Activated T-helper 2 cell treated with anti-CD3 and anti-CD28 coated beads, Interferon-gamma antibody, Interleukin-2, Interleukin-4, amounts not matched to agents 10 μg/mL and 5 μg/mL and 100 μg/mL, durations not matched to agents 14 hours and 24 hours and 36 hours (primary cell): ENCODE measurements around the gene YIPF1. TPM values are rescaled to one million over a fixed set of nuclear protein-coding genes. Genes with fewer than 3 reads are reported as not detected.
"Not testable (repeated sequence)": the region's sequence is repeated elsewhere in the genome, so short reads cannot be mapped to it uniquely, and the experiment has no call there.

Experiments
- DNase-seq: peaks from one replicate; pipeline ENCODE4 v3.0.0; 2021; ENCODE audit warnings: low spot score
- H3K27ac Mint-ChIP-seq: one replicate; pipeline ENCODE4 v1.8.0; 2021; ENCODE audit warnings: mixed read lengths
- H3K27me3 Mint-ChIP-seq: one replicate; pipeline ENCODE4 v1.8.0; 2021; ENCODE audit warnings: low read depth, mixed read lengths
- H3K36me3 Mint-ChIP-seq: one replicate; pipeline ENCODE4 v1.8.0; 2021; ENCODE audit warnings: low read depth, mixed read lengths
- H3K4me1 Mint-ChIP-seq: one replicate; pipeline ENCODE4 v1.8.0; 2021; ENCODE audit warnings: low read depth, mixed read lengths
- H3K4me3 Mint-ChIP-seq: one replicate; pipeline ENCODE4 v1.8.0; 2021; ENCODE audit warnings: low read depth, mild to moderate bottlenecking, moderate library complexity, mixed read lengths
- H3K9me3 Mint-ChIP-seq: one replicate; pipeline ENCODE4 v1.8.0; 2021; ENCODE audit warnings: mixed read lengths
- intact Hi-C: fragments of 100-400 bp; cut with micrococcal nuclease; formaldehyde crosslinking; loops from one replicate; pipeline ENCODE4 v1.15.1; 2023
- total RNA-seq: library from RNA; stranded (reverse); gene quantifications from 2 replicates; pipeline ENCODE4 v1.2.3, GENCODE V29; 2022

The YIPF1 gene
- total RNA-seq, 1 donor from 2014 or later: 14.8 TPM

DNA sequence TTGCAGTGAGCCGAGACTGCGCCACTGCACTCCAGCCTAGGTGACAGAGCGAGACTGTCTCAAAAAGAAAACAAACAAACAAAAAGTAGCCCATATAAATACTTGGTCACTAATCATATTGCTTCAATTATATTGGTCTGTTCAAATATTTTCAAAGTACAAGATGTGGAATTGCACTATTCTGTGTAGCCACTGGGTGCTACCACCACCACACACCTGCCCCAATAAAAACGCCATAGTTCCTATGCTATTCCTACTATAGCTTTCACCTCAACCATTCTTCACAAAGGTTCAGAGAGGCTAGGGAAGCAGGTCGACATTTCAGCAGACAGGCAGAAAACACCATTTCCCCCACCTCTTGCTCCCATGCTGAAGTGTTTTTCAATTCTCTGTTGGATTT, 68.2 kb downstream of the YIPF1 start:
- no peak overlapping the region for H3K27ac Mint-ChIP-seq
- no peak overlapping the region for H3K4me3 Mint-ChIP-seq
- H3K9me3 Mint-ChIP-seq: no peaks in the 10 kb centered on the region
- H3K36me3 Mint-ChIP-seq: peaks cover 75% of the 10 kb centered on the region
- no peak for DNase-seq
- intact Hi-C loops: no loop called here
- no peaks in the 10 kb centered on the region for H3K27me3 Mint-ChIP-seq
- peaks cover 5% of the 10 kb centered on the region for H3K4me1 Mint-ChIP-seq

GRCh38 chr1:53819387-53819786, 70.2 kb downstream of the YIPF1 start:
- H3K4me1 Mint-ChIP-seq: peaks cover 15% of the 10 kb centered on the region
- no peak for DNase-seq
- H3K27me3 Mint-ChIP-seq: no peaks in the 10 kb centered on the region
- no peaks in the 10 kb centered on the region for H3K9me3 Mint-ChIP-seq
- peaks cover 80% of the 10 kb centered on the region for H3K36me3 Mint-ChIP-seq
- intact Hi-C loops: no loop called here
- no peak overlapping the region for H3K27ac Mint-ChIP-seq
- H3K4me3 Mint-ChIP-seq: no peak overlapping the region

- intact Hi-C loops, DNase-seq, H3K9me3 Mint-ChIP-seq, H3K27me3 Mint-ChIP-seq, H3K4me3 Mint-ChIP-seq, H3K27ac Mint-ChIP-seq: not testable (repeated sequence)
- H3K4me1 Mint-ChIP-seq: peaks cover 23% of the 10 kb centered on the region
- peaks cover 89% of the 10 kb centered on the region for H3K36me3 Mint-ChIP-seq
Measured at GRCh38 chr1:53816584-53816983, 73.0 kb downstream of the YIPF1 start.

DNA sequence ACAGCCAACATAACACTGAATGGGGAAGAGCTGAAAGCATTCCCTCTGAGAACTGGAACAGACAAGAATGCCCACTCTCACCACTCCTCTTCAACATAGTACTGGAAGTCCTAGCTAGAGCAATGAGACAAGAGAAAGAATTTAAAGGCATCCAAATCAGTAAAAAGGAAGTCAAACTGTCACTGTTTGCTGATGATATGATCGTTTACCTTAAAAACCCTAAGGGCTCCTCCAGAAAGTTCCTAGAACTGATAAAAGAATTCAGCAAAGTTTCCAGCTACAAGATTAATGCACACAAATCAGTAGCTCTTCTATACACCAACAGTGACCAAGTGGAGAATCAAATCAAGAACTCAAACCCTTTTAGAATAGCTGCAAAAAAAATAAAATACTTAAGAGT, 74.1 kb downstream of the YIPF1 start:
- H3K27ac Mint-ChIP-seq, DNase-seq, H3K4me3 Mint-ChIP-seq, H3K27me3 Mint-ChIP-seq, intact Hi-C loops, H3K9me3 Mint-ChIP-seq: not testable (repeated sequence)
- Mint-ChIP-seq H3K4me1 (peaks cover 23% of the 10 kb centered on the region), H3K36me3 (peaks cover 95% of the 10 kb centered on the region)

GRCh38 chr1:53811414-53811851, 78.2 kb downstream of the YIPF1 start:
- Mint-ChIP-seq H3K4me1 (peaks cover 22% of the 10 kb centered on the region), H3K9me3 (no peaks in the 10 kb centered on the region), H3K27ac (no peak overlapping the region), H3K4me3 (no peak overlapping the region), H3K36me3 (peaks cover 82% of the 10 kb centered on the region), H3K27me3 (no peaks in the 10 kb centered on the region)
- no peak for DNase-seq
- intact Hi-C loops: no loop called here

- Mint-ChIP-seq H3K36me3 (peaks cover 75% of the 10 kb centered on the region), H3K9me3 (no peaks in the 10 kb centered on the region), H3K27ac (no peak overlapping the region), H3K4me1 (peaks cover 18% of the 10 kb centered on the region), H3K27me3 (no peaks in the 10 kb centered on the region), H3K4me3 (no peak overlapping the region)
- DNase-seq: no peak
- intact Hi-C loops: no loop called here
Measured at GRCh38 chr1:53810497-53810896, 79.1 kb downstream of the YIPF1 start.

DNA sequence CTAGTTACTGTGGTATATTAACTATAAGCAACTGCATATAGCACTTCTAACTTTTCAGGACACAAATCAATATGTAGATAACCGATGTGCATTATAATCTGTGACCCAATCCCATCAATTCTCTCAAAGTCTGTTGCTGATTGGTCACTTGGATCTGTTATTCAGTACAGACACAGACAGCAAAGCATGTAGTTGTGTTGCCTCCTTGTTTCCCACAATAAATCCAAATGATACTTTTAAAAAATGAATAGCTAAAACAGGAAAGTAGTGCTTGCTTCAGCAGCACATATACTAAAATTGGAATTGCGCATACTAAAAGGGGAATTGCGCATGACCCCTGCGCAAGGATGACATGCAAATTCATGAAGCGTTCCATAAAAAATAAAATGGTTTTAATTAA, 79.6 kb downstream of the YIPF1 start:
- Mint-ChIP-seq H3K4me3 (no peak overlapping the region), H3K9me3 (no peaks in the 10 kb centered on the region), H3K27me3 (no peaks in the 10 kb centered on the region), H3K27ac (no peak overlapping the region), H3K36me3 (peaks cover 73% of the 10 kb centered on the region), H3K4me1 (peaks cover 15% of the 10 kb centered on the region)
- intact Hi-C loops: no loop called here
- DNase-seq: no peak

DNA sequence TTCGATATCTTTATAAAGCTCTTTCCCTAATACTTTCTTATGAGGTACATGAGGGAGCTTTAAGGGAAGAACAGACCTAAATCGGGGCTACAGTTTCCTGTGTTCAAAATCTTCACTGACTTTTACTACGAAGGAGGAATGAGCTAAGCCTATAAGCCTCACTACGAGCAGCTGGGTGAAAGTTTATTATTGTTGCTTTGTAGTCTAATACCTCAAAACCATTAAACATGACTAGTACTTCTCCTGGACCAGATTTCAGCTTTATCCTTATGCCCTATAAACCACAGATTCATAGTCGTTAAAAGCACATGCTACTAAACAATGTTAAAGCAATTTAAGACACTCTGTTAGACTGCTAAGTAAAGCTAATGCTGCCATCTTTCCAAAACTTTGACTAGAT, 81.7 kb downstream of the YIPF1 start:
- H3K4me1 Mint-ChIP-seq: peaks cover 10% of the 10 kb centered on the region
- intact Hi-C loops: no loop called here
- DNase-seq: no peak
- H3K4me3 Mint-ChIP-seq: no peak overlapping the region
- H3K9me3 Mint-ChIP-seq: no peaks in the 10 kb centered on the region
- H3K27ac Mint-ChIP-seq: no peak overlapping the region
- peaks cover 66% of the 10 kb centered on the region for H3K36me3 Mint-ChIP-seq
- H3K27me3 Mint-ChIP-seq: no peaks in the 10 kb centered on the region

GRCh38 chr1:53804791-53805505, 84.6 kb downstream of the YIPF1 start:
- H3K36me3 Mint-ChIP-seq: peaks cover 59% of the 10 kb centered on the region
- no peaks in the 10 kb centered on the region for H3K9me3 Mint-ChIP-seq
- no peak for DNase-seq
- no peak overlapping the region for H3K4me3 Mint-ChIP-seq
- H3K4me1 Mint-ChIP-seq: peaks cover 3% of the 10 kb centered on the region
- intact Hi-C loops: no loop called here
- H3K27ac Mint-ChIP-seq: no peak overlapping the region
- no peaks in the 10 kb centered on the region for H3K27me3 Mint-ChIP-seq

DNA sequence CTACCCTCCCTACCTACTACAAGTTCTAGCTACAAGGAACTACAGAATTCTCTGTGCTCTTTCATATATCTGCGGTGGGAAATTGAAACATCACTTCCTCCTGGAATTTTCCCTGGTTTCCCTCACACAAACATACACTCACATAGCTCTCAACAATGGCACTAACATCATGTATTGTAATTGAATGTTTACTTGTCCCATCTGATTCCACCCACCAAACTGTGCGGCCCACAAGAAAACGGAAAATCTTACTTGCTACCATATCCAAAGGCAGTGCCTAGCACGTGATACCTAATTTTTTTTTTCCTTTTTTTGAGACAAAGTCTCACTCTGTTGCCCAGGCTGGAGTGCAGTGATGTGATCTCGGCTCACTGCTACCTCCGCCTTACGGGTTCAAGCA, 85.4 kb downstream of the YIPF1 start:
- Mint-ChIP-seq H3K4me3 (no peak overlapping the region), H3K4me1 (peaks cover 3% of the 10 kb centered on the region), H3K9me3 (no peaks in the 10 kb centered on the region), H3K27ac (no peak overlapping the region), H3K27me3 (no peaks in the 10 kb centered on the region), H3K36me3 (peaks cover 63% of the 10 kb centered on the region)
- intact Hi-C loops: no loop called here
- DNase-seq: no peak

Other genes starting within 250 kb of the YIPF1 start
- gene GLIS1, start 150.6 kb downstream of the YIPF1 start, total RNA-seq: not detected in 2 replicates
- 32.4 and 33.9 TPM in 2 replicates for gene NDC1, start 51.5 kb downstream of the YIPF1 start, total RNA-seq
- not detected in 2 replicates for gene DIO1, start 4.4 kb upstream of the YIPF1 start, total RNA-seq
- 52.9 and 54.3 TPM in 2 replicates for gene IFT25, start 55.9 kb upstream of the YIPF1 start, total RNA-seq
- gene LRRC42, start 56.6 kb upstream of the YIPF1 start, total RNA-seq: 32.4 and 34.9 TPM in 2 replicates
- not detected in 2 replicates for gene LDLRAD1, start 128.4 kb upstream of the YIPF1 start, total RNA-seq
- gene TMEM59, start 163.4 kb upstream of the YIPF1 start, total RNA-seq: 128 and 133 TPM in 2 replicates
- 12.8 and 13.2 TPM in 2 replicates for gene TCEANC2, start 163.8 kb upstream of the YIPF1 start, total RNA-seq